GM21723 (cell line): Measurements from ENCODE around the gene HOXC6.
A peak's percentile ranks its signal among the peaks of the same experiment; 100 is the strongest.

ENCODE experiments used
- ATAC-seq: cut with Tn5 transposase; IDR thresholded peaks from one replicate; pipeline ENCODE4 v1.9.1; 2021; ENCODE audit warnings: mild to moderate bottlenecking, moderate library complexity; ENCODE audit not compliant: unreplicated experiment

The HOXC6 gene

DNA sequence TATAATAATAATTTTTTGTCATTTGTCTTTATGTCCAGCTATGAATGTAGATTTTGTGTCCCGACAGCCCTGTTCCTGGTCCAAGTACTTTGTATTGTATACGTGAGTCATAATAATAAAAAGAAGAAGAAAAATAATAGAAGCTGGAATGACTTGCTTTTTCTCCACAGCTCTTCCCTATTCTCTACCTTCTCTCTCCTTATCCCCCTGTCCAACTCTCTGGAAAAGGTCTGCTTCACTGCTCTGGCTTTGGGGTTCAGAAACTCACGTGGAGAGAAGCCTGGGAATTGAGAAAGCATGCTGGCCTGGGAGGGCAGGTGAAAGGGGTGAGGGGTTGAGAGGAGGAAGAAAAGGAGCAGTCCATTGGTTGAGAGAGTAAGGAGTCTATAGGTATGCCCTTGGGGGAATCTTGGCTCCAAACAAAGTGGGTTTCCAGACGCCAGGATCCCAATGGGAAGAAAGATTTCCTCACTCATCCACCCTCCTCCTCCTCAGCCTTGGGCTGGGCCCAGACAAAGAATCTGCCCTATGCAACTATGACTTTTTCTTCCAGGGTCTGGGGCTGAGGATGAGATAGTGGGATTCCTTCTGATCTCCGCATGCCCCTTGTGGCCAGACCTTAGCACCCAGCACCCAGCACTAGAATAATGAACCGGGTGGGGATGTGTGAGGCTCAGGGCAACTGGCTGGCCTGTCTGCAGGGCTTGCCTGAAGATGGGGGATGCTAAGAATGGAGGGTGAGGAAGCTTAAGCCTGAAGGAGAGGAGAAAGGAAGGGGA is 15.4 kb upstream of the HOXC6 start:
- ATAC-seq: no peak

DNA sequence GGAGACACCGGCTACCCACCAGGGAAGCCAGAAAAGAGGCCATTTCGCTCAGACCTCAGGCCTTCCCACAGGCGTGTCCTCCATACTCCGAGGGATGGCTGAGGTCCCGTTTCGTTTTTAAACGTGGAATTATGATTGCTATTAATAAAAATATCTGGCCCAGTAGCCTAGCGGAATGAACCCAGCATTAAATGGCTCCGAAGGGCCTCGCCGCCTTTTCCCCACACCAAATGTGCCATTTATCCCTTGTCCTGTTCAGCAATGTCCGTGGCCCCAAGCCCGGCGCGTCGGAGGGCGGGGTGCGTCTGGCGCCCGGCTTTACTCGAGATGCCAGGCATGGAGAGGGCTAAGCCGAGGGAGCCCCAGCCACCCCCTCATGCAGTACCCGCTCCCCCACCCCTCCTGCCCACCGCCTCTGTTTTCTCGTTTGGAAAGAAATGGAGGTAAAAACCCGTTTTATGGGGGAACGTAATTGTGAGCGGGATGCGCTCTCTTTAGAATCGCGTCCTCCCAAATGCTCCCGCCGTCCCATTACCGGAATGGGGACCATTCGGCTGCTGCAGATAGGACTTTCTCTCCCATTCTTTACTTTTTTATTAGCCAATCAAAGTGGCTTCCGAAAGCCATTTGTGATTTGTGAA is 13.7 kb upstream of the HOXC6 start:
- no peak for ATAC-seq

DNA sequence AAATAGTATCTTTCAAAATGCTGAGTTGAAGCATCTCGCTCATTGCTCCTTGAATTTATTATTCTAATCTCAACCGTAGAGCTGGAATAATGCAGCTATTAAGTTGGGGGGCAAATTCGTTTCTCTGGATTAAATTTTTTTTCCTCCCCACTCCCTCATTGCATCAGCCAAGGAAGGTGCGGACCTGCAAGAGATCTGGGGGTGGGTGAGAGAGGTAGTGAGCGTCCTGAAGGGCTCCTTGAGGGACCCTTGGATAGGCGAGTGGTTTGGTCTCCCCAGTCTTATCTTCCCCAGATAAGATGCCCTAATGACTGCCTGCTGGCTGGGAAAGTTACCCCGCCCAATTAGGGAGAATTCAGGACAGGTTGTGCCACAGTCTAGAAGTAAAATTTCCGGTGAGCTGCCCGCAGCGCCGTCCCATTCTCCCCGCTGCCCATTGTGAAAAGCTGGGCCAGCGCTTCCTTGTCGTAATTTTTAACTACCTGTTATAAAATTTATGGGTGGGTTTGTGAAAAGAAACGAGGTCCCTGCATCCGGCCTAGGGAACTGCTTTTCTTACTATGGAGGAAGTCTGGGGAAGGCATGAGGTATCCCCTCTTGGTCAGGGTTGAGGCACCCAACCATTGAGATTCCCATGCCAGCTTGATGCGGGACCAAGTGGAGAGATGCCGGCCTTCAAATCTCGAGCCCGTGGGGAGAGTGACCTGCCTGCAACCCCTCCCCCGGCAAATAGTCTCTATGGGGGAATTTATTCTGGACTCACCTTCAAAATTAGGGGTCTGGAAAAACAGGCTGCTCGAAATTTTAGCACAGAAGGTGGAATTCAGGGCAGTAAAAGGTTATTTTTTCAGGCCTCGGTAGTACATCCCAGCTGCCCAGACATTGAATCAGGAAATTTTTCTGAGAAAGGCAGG is 13.0 kb upstream of the HOXC6 start:
- ATAC-seq: no peak

DNA sequence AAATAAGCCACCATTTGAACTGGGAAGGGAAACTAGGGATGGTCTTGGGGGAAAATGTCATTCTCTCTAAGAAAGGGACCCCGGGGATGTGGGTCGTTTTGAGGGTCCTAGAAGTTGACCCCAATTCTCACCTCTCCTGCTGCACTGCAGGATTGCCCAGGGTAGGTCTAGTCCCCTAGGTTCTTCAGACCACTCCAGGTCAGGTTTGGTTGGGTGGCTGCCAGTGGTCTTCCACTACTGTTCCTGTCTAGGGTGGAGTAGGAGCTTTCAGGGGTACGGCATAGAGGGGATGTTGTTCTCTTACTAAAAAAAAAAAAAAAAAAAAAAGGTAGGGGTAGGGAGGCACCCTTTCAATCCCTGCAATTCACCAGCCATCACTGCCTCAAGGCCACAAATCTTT is 12.2 kb upstream of the HOXC6 start:
- ATAC-seq: no peak

DNA sequence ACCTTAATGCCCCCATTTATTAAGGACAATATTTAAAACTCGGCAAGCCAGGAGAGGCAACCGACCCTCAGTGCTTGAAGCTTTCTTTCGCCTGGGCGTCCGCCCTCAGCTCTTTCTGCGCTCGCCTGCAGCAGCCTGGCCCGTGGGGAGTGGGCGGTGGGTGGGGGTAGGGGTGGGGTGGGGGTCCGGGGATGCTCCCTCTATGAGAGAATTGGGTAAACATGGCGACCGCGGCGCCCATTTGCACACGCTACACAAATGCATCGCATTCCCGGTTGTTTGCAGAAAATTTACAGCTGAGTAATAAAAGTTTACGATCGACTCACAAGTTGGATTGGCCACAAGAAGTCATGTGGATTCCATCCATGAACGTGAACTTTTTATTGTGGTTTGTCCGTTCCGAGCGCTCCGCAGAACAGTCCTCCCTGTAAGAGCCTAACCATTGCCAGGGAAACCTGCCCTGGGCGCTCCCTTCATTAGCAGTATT is 11.7 kb upstream of the HOXC6 start:
- ATAC-seq: no peak

DNA sequence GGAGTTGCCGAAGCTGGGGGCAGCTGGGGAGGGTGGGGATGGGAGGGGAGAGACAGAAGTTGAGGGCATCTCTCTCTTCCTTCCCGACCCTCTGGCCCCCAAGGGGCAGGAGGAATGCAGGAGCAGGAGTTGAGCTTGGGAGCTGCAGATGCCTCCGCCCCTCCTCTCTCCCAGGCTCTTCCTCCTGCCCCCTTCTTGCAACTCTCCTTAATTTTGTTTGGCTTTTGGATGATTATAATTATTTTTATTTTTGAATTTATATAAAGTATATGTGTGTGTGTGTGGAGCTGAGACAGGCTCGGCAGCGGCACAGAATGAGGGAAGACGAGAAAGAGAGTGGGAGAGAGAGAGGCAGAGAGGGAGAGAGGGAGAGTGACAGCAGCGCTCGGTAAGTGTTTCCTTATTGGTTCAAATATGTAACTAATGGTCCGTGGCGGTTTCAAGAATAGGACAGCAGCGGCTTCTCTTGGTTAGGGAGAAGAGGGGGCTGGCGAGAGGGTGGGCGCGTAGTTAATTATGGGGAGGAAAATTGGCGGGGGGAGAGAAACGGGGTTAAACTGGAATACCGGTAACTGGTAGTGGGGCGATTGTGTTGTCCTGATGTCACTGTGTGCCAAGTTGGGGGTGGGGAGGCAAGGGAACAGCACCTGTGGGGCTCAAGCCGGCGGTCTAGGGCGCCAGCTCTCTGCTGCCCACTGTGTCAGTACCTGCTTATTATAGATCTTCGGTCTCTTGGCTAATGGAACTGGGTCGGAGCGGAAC is 11.0 kb upstream of the HOXC6 start:
- ATAC-seq: peak; percentile 37

DNA sequence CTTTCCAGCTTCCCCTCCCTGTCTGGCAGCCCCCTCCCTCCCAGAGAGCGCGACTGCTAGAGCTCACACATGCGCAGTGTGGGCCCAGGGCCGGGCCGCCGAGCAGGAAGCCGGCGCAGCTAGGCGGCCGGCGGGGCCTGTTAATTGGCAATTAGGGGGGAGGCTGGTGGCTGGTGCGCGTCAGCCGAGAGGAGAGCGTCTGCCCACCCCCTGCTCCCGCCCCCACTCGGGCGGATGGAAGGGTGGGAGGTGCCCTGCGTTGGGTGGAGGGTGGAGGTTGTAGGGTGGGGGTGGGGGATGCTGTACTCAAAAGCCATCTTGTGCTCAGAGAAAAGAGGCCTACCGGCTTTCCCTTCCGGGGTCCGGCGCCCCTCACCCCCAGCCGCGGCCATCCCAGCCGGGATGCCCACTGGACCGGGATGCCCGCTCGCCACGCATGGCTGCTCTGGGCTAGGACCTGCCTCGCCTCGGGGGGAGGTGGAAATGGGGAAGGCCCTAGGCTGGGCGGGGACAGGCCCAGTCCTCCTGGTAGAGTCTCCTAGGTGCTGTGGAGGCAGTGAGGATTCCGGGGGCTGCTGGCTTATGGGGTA is 10.3 kb upstream of the HOXC6 start:
- ATAC-seq: peak; percentile 86

DNA sequence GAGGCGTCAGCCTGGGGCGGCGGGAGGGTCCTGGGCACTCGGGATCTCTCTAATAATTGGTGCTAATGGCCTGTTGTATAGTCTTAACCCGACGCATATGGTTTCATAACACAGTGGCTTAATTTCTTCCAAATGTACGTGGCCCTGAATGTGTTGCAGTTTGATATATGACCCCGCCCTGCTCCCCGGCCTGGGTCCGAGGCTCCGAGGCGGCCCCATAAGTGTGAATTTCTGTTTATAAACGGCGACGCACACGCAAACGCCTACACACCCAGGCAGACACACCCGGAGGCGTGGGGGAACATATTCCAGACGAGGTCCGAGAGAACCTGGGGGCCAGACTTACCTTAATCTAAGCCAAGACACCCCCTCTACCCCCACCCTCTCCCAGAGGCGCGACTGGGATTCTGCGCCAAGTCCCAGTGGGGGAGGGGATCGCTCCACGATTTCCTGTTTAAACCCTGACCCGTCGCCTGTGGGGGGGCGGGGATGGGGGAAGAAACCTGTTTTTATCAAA is 9.7 kb upstream of the HOXC6 start:
- no peak for ATAC-seq

DNA sequence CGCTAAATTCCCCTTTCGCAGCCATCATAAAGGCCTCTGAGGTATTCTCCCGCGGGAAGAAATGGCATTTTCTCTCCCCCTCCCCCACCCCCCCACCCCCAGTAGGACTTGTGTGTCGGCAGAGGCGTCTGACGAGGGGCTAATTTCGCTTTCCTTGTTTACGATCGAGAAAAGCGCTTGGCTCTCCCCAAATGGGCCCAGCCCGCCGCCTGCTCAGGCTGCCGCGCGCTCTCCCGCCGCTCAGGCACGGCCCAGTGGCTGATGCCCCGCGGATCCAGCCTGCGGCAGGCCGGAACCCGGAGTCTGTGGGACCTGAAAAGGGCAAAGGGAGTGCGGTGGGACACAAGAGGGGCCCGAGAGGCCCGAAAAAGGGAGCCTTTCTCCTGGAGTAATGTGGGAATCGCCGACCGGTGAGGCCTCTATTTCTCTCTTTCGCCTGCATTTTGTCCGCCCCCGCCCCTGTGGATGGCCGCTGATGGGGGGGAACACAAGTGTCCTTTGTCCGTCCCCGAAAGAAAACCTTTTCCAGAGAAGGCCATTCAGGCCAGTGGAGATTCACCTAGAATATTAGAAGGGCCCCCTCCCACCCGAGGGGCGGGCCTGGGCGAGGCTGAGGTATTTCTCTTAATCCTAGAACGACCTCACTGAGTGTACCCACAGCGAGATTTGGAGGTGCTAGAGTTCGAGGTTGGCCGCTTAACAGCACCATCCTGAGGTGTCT is 9.0 kb upstream of the HOXC6 start:
- ATAC-seq: no peak

DNA sequence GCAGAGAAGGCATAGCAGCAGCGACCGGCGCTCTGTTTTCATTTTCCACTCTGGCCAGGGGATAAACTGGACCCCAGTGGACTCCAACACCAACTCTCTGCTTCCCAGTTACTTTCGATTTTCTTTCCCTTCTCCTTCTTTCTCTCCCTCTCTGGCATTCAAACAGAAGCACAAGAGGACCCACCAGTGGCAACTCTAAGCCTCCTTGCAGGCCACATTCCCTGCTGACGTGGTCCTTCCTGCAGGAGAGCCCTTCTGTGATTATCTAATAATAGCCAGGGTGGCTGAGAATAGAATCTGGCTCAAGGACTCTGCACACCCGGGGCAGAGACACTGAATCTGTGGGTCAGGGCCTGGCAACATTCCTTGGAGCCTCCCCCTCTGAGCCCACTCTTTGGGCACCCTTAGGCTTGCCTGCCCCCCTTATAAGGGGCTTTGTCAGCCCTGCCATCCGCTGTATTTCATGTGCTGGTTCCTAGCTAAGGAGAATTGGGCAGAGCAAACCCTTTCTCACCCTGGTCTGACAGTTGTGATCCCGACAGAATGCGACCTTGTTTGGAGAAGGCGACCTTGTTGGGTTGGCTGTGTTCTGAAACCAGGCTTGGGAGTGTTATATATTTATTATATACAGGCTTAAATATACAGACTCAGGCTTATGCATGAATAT is 8.2 kb upstream of the HOXC6 start:
- ATAC-seq: no peak

DNA sequence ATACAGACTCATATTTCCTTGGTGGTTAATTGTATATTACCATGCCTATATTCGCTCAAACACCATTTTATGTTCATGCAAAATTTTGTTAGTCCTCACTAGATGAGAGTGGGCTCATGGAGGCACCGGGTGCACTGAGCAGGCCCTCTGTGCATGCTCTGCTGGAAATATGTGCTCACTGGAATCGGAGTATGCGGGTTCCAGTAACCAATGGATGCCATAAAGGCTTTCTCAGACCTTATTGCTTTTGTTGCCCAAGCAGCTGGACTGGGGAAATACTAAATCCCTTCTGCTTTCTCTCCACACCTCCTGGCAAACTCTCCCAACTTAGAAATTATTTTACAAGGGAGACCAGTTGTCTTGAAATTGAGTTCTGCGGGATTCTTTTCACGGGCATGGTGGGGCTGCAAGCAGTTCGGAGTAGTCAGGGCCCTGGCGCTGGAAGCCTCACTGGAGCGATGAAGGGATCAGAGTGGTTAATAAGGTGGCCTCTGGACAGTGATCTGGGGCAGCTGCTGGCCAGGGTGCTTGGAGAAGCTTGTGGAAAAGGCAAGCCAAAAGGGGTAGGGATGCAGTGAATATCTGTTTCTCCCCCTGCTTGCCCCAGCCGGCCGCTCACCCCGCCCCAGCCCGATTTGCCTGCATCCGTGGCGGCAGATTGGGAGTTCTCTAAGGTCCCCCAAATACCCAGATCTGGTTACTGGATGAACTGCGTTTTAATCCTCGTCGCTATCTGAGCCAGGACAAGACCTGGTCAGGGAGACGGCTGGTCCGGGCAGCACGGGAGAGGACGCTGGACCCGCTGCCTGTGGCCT is 7.4 kb upstream of the HOXC6 start:
- ATAC-seq: no peak

DNA sequence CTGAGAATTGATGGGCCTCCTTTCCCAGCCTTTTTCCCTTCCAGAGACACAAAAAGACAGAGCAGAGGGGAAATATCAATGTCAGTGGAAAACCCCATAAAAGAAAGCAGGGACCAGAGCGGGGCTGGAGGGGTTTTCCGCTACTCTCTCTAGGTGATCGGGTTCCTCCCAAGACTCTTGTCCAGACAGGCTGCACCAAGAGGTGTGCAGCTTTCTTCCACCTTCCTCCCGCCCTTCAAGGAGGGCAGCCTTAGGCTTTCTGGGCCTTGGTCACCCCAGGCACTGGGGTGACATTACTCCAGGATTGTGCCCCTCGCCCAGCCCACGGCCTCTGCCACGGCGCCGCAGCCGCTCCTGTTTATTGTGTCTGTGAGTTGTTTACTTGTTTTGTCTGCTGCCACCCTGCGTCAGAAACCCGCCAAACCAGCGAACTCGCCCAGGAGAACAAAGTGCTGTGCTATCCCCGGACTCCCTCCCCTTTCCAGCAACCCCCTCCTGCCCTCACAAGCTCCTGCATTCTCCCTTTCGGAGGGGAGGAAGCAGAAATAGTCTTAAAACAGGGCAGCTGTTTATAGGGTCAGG is 6.7 kb upstream of the HOXC6 start:
- ATAC-seq: peak; percentile 38

DNA sequence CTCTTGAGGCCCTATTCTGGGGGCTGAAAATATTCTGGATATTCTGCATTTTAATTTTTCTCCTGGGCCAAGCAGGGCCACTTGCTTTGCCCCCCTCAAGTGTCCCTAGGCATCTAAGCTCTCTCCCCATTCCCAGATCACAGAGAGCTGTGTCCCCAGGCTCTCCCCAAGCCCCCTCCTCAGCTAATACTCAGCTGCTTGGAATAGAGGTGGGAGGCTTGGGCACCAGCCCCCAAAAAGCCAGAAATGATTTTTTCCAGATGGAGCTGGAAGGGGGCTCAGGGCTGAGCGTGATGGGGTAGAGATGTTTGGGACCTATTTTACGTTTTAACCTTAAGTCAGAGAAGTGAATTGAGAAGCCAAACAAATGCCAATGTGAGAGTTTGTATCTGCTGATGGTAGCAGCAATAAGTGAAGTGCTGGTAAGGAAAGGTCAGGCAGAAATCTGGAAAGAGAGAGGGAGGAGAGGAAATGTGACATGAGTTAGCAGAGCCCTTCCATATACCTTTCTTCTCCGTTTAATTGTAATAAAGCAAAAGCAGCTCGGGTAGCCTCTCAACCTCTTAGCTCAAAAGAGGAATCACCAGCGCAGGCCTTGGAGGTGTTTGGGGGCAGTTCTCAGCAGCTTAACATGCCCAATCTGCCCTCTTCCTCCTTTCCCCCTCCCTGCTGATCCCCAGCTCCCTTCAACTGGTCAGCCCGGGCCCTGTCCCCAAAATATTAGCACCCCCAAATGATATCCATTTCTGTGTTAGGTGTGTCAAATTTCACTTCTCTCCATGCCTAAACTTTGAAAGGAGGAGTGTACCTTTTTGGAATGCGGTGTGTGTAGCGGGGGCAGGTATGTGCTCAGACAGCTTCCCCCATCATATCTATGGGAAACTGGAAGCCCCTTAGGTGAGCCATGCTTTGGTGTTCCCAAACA is 5.0 kb upstream of the HOXC6 start:
- no peak for ATAC-seq

DNA sequence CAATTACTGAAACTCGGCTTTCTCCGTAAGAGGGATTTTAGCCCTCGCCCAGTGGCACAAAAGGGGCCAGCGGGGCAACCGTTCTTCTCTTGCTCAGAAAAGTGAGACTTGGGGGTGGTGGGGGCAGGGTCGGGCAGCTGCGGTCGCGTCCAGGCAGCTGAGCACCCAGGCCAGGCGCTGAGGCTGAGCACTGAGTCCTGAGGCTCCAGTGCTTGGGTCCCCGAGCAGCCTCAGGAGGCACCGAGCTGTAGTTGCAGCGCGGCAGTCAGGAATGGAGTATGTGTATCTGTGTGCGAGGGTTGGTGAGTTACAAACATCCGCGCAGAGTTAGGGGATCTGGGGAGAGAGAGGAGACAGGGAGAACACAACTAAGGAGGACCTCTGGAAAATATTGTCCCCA is 4.1 kb upstream of the HOXC6 start:
- no peak for ATAC-seq

DNA sequence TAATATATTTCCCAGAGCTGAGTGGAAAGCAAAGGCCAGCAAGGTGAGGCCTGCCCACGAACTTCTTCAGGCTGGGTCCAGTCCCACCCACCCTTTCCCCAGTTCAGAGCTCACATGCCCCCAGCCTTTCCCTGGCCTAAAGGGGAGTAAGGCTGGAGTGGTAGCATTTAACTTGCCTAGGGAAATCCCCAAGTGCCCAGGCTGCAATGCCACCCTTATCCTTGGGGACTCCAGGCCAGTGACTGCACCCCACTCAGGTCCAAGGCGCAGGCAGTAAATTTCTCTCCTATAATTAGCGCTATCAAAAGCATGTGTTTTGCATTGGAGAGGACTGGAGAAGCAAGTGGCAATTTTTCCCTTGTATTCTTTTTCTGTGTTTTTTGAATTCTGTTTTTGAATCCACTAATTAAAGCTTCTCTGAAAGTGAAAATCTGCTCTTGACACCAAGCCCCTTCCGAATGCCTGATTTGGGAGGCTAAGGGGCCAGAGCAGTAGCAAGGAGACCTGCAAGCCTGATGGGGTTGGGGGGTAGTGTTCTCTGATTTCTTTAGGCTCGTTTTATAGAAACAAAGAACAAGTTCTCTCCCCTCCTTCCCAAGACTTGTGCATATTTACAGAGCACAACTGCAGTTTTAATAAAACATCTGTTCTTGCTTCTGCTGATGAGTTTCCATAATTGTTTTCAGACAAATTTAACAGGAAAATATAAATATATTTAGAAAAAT is 3.5 kb upstream of the HOXC6 start:
- no peak for ATAC-seq
